Umbilical cord (tissue), 2 donors: ENCODE measurements around the gene CASKIN2. TPM values are rescaled to one million over a fixed set of nuclear protein-coding genes. Genes with fewer than 3 reads are reported as not detected.
A peak's percentile ranks its signal among the peaks of the same experiment; 100 is the strongest.
"Not testable (repeated sequence)": the region's sequence is repeated elsewhere in the genome, so short reads cannot be mapped to it uniquely, and the experiment has no call there.

Experiments
- DNase-seq: peaks from one replicate; pipeline ENCODE4 v3.0.0-alpha.2; 2015; ENCODE audit warnings: low spot score
- total RNA-seq: library from RNA; depleted of rRNA; stranded (reverse); fragments of >200 nt; gene quantifications from one replicate; pipeline ENCODE4 v1.2.3, GENCODE V29; 2014; ENCODE audit warnings: low replicate concordance; ENCODE audit not compliant: insufficient read depth

CASKIN2 gene
- total RNA-seq, 1 donor from 2014 or later, result 12.3 TPM

- no peak for DNase-seq
Measured at GRCh38 chr17:75473246-75473645, 42.1 kb downstream of the CASKIN2 start.

GRCh38 chr17:75472119-75472518 lies 43.2 kb downstream of the CASKIN2 start:
- DNase-seq, result no peak

- DNase-seq, result no peak
Measured at GRCh38 chr17:75471207-75471606, 44.1 kb downstream of the CASKIN2 start.

GRCh38 chr17:75468779-75469373 lies 46.5 kb downstream of the CASKIN2 start:
- no peak for DNase-seq

GRCh38 chr17:75468291-75468754 lies 47.0 kb downstream of the CASKIN2 start:
- no peak for DNase-seq

GRCh38 chr17:75465039-75465438 lies 50.3 kb downstream of the CASKIN2 start:
- DNase-seq, result no peak

GRCh38 chr17:75463603-75464002 lies 51.7 kb downstream of the CASKIN2 start:
- no peak for DNase-seq

GRCh38 chr17:75460295-75460694 lies 55.0 kb downstream of the CASKIN2 start:
- no peak for DNase-seq

GRCh38 chr17:75459590-75460267 lies 55.6 kb downstream of the CASKIN2 start:
- DNase-seq, result no peak

GRCh38 chr17:75459246-75459589 lies 56.1 kb downstream of the CASKIN2 start:
- no peak for DNase-seq

- DNase-seq, result peak; percentile 79
Measured at GRCh38 chr17:75457047-75457654, 58.2 kb downstream of the CASKIN2 start.

- DNase-seq, result peak; percentile 99
Measured at GRCh38 chr17:75456417-75457046, 58.8 kb downstream of the CASKIN2 start, which contains the start of gene TMEM94. Gene TMEM94 (plus strand): TSS chr17:75456635. CDS start chr17:75471906, 15,271 bp downstream.

- no peak for DNase-seq
Measured at GRCh38 chr17:75456039-75456416, 59.3 kb downstream of the CASKIN2 start.

GRCh38 chr17:75454672-75455071 lies 60.7 kb downstream of the CASKIN2 start:
- not testable (repeated sequence) for DNase-seq

GRCh38 chr17:75454193-75454592 lies 61.1 kb downstream of the CASKIN2 start:
- no peak for DNase-seq

GRCh38 chr17:75450270-75450669 lies 65.1 kb downstream of the CASKIN2 start:
- no peak for DNase-seq

Other genes starting within 250 kb of the CASKIN2 start
- gene MIF4GD, start 244.3 kb downstream of the CASKIN2 start, total RNA-seq, result 2.9 TPM
- gene SLC25A19, start 226.1 kb downstream of the CASKIN2 start, total RNA-seq, result 43.1 TPM
- gene GRB2, start 109.9 kb downstream of the CASKIN2 start, total RNA-seq, result 58.5 TPM
- 27.9 TPM for gene TMEM94, start 58.9 kb downstream of the CASKIN2 start, total RNA-seq
- gene TSEN54, start 991 bp upstream of the CASKIN2 start, total RNA-seq, result 12.3 TPM
- gene LLGL2, start 10.2 kb upstream of the CASKIN2 start, total RNA-seq, result 14.7 TPM
- 81.4 TPM for gene MYO15B, start 72.3 kb upstream of the CASKIN2 start, total RNA-seq
- 8.7 TPM for gene SMIM5, start 117.9 kb upstream of the CASKIN2 start, total RNA-seq
- gene RECQL5, start 151.6 kb upstream of the CASKIN2 start, total RNA-seq, result 18.3 TPM
- 27.4 TPM for gene SAP30BP, start 151.8 kb upstream of the CASKIN2 start, total RNA-seq
- 28.4 TPM for gene ITGB4, start 205.9 kb upstream of the CASKIN2 start, total RNA-seq
- gene GALK1, start 249.7 kb upstream of the CASKIN2 start, total RNA-seq, result 31.5 TPM